Measurements from ENCODE around the gene PBXIP1. TPM values are rescaled to one million over a fixed set of nuclear protein-coding genes. Genes with fewer than 3 reads are reported as not detected.

The PBXIP1 gene
- total RNA-seq, 4 donors from 2014 or later, result 52.5 to 120 (median 97.9) TPM

DNA sequence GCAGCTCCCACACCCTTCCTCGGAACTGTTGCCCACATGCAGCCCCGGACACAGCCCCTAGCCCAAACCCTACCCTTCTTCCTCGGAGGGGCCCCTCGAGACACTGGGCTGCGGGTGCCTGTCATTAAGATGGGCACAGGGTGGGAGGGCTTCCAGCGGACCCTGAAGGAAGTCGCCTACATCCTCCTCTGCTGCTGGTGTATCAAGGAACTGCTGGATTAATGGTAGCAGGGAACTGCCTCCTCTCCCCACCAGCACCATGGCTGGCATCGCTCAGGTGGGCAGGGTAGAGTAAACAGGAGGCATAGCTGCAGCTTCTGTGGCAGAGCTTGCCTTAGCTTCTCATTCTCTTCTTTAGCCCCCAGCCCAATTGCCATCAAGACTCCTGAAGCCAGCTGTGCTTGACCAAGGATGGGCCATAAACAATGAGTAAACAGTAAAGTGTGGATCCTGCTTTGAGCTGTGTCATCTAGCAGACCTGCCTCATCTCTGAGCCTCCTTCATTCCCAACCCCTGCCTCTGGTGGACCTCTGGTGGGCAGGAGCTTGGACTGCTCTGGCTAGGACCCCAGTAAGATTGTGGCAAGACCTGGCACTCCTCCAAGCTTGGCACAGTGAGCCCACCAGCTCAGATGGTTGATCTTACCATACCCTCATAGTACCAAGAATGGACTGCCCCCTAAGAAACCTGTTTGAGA is 37.8 kb upstream of the PBXIP1 start, which contains the start of gene LENEP:
Gene LENEP, plus strand, starts transcription at position 15 of the 697 bp plus-strand sequence. Its CDS starts 22 bp downstream, at position 37.
- Histone ChIP-seq H3K27me3 (no peaks in the 10 kb centered on the region), H3K9me3 (no peaks in the 10 kb centered on the region), H3K4me3 (no peak within 1 kb of the TSS), H3K27ac (no peak within 1 kb of the TSS), H3K36me3 (peaks cover 0 to 47% (median 0%) of the 10 kb centered on the region in 3 donors), H3K4me1 (peaks cover 0 to 19% (median under 1%) of the 10 kb centered on the region in 4 donors)
- TF ChIP-seq, protein P1, sequence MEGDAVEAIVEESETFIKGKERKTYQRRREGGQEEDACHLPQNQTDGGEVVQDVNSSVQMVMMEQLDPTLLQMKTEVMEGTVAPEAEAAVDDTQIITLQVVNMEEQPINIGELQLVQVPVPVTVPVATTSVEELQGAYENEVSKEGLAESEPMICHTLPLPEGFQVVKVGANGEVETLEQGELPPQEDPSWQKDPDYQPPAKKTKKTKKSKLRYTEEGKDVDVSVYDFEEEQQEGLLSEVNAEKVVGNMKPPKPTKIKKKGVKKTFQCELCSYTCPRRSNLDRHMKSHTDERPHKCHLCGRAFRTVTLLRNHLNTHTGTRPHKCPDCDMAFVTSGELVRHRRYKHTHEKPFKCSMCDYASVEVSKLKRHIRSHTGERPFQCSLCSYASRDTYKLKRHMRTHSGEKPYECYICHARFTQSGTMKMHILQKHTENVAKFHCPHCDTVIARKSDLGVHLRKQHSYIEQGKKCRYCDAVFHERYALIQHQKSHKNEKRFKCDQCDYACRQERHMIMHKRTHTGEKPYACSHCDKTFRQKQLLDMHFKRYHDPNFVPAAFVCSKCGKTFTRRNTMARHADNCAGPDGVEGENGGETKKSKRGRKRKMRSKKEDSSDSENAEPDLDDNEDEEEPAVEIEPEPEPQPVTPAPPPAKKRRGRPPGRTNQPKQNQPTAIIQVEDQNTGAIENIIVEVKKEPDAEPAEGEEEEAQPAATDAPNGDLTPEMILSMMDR (IDR thresholded peaks at IDR 0.05), result no peak
- TF ChIP-seq EP300 (IDR thresholded peaks at IDR 0.05) (no peak), POLR2A (IDR thresholded peaks at IDR 0.05) (no peak)
- 67 to 71% methylated on average over 7 to 8 of the region's 8 CpGs for WGBS, 2 donors
- no peak for DNase-seq (ENCODE audit: low spot score in 2 of 2)

DNA sequence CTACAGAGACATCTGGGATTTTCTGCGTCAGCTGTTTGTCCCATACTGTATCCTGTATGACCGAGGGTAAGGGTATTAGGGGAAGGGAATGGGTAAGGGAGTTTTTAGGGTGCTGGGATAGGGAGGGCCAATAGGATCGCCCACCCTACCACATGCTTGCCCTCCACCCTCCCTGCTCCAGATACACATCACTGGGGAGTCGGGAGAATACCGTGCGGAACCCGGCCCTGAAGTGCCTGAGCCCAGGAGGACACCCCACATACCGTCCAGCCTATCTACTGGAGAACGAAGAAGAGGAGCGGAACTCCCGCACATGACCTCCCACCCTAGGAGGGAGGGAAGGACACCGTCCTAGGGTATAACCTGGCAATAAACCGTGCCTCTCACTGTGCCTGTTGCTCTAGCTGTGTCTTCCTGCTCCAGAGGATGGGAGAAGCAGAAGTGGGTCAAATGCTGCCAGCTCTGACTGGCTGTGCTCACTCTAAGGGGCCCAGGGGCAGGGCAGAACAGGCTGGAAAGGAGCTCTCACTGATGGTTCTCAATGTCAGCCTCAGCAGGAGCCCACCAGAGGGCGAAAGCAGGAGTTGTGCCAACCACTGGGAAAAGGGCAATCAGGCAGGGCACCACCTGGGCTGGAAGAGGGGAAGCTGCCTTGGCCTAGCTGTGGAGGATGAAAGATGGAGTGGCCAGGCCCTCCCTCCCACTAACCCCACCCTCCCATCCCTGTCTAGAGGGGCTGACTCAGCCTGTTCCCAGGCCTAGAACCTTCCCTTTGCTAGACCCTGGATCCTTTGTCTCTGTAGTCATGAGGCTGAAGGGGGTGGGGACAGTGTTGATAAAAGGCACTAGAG is 37.0 kb upstream of the PBXIP1 start:
- no peak for TF ChIP-seq EP300 (IDR thresholded peaks at IDR 0.05)
- no peak for TF ChIP-seq POLR2A (IDR thresholded peaks at IDR 0.05)
- TF ChIP-seq, protein P1 (IDR thresholded peaks at IDR 0.05), result no peak
- Histone ChIP-seq H3K9me3 (no peaks in the 10 kb centered on the region), H3K4me3 (no peak overlapping the region), H3K4me1 (peaks cover 0 to 16% (median 0%) of the 10 kb centered on the region in 4 donors), H3K36me3 (peaks cover 0 to 55% (median 0%) of the 10 kb centered on the region in 3 donors), H3K27ac (no peak overlapping the region), H3K27me3 (no peaks in the 10 kb centered on the region)
- WGBS, 2 donors, result 79 to 83% methylated on average over 13 to 14 of the region's 14 CpGs
- no peak for DNase-seq (ENCODE audit: low spot score in 2 of 2)

DNA sequence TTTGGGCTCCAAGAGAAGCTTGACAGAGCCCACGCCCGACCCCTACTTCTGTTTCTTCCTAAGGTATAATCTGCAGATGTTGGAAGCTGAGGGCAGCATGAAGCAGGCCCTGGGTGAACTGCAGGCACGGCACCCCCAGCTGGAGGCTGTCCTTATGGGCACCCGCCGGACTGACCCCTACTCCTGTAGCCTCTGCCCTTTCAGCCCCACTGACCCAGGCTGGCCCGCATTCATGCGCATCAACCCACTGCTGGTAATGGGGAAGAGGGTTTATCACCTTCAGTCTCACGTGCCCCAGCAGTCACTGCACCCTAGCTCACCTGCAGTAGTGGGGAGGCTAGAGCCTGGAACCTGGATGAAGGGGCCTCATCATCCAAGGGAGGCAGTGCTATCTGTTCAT is 34.4 kb upstream of the PBXIP1 start:
- no peak for DNase-seq (ENCODE audit: low spot score in 2 of 2)
- Histone ChIP-seq H3K4me1 (peaks cover 0 to 5% (median 0%) of the 10 kb centered on the region in 4 donors), H3K4me3 (no peak overlapping the region), H3K36me3 (peaks cover 0 to 73% (median 0%) of the 10 kb centered on the region in 3 donors), H3K27ac (no peak overlapping the region), H3K27me3 (no peaks in the 10 kb centered on the region), H3K9me3 (no peaks in the 10 kb centered on the region)
- TF ChIP-seq POLR2A (IDR thresholded peaks at IDR 0.05), result no peak
- WGBS, 2 donors, result 90 to 91% methylated on average over 8 of the region's 8 CpGs

DNA sequence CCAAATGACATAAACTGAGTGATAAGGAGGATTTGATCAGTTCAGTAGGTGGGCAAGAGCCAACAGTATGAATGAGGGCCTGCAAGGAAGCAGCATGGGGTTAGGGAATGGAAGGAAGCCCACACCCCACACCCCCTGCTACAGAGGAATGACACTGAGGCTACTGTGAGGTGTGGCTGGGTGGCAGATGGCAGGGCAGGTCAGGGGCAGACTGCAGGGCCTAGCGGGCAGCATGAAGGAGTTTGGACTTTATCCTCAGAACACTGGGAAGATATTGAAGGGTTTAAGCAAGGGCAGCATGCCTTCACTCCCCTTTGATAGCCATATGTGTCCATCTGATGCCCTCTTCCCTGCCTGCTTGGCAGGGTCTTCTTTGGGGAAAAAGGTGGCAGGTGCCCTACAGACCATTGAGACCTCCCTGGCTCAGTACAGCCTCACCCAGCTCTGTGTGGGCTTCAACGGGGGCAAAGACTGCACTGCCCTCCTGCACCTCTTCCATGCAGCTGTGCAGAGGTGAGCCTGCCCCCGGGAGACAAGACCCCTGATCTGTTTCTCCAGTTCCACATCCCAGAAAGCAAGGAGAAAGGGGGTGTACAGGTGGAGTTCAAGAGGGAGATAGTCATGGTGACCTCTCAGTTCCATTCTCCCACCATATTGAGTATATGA is 33.4 kb upstream of the PBXIP1 start:
- Histone ChIP-seq H3K9me3 (no peaks in the 10 kb centered on the region), H3K4me3 (no peak overlapping the region), H3K27me3 (no peaks in the 10 kb centered on the region), H3K27ac (no peak overlapping the region), H3K36me3 (peaks cover 0 to 73% (median 0%) of the 10 kb centered on the region in 3 donors), H3K4me1 (peaks cover 0 to 12% (median 3%) of the 10 kb centered on the region in 4 donors)
- no peak for DNase-seq (ENCODE audit: low spot score in 2 of 2)
- 75 to 84% methylated on average over 3 of the region's 3 CpGs for WGBS, 2 donors
- TF ChIP-seq EP300 (IDR thresholded peaks at IDR 0.05) (no peak), POLR2A (IDR thresholded peaks at IDR 0.05) (no peak)
- TF ChIP-seq, protein P1 (IDR thresholded peaks at IDR 0.05), result no peak
